Stimulated activated CD8-positive, alpha-beta memory T cell treated with anti-CD3 and anti-CD28 coated beads, Interleukin-2, amount 100 ng/mL, for 1 hour (primary cell): Measurements from ENCODE around the gene CREB3L1.

Experiments
- DNase-seq, 2 donors: peaks; one replicate each; pipeline ENCODE4 v3.0.0-alpha.2; 2020; ENCODE audit warnings: low read depth in 2 of 2

CREB3L1 gene

DNA sequence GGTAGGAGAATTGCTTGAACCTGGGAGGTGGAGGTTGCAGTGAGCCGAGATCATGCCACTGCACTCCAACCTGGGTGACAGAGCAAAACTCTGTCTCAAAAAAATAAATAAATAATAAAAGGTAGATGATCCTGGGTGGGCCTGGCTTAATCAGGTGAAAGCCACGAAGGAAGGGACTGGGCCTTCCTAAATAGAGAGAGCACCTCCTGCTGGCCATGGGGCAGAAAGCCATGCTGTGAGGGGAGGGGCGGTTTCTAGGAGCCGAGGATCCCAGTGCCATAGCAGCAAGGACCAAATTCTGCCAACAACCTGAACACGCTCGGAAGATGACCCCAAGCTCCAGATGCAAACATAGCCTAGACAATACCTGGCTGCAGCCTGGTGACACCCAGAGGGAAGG lies 45.3 kb downstream of the CREB3L1 start:
- DNase-seq = no peak

- DNase-seq = no peak
These were observed 49.5 kb downstream of the CREB3L1 start for GRCh38 chr11:46326813-46327416.

DNA sequence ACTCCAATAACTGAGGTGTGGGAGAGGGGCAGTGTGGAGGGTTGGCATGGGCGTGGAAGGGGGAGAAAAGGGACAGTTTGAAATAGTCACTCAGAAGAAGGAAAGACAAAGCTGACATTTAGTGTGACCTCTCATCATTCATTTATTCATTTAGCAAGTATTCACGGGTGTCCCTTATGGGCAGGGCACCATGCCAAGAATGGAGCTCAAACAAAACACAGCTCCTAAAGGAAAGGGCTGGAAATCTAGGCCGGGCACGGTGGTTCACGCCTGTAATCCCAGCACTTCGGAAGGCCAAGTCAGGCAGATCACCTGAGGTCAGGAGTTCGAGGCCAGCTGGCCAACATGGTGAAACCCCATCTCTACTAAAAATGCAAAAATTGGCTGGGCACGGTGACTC lies 50.4 kb downstream of the CREB3L1 start:
- no peak for DNase-seq

- no peak for DNase-seq
These were observed 52.7 kb downstream of the CREB3L1 start for GRCh38 chr11:46330154-46330553.

GRCh38 chr11:46330563-46331281 lies 53.3 kb downstream of the CREB3L1 start:
- DNase-seq = no peak

GRCh38 chr11:46331282-46331984 lies 54.0 kb downstream of the CREB3L1 start:
- DNase-seq = no peak

DNA sequence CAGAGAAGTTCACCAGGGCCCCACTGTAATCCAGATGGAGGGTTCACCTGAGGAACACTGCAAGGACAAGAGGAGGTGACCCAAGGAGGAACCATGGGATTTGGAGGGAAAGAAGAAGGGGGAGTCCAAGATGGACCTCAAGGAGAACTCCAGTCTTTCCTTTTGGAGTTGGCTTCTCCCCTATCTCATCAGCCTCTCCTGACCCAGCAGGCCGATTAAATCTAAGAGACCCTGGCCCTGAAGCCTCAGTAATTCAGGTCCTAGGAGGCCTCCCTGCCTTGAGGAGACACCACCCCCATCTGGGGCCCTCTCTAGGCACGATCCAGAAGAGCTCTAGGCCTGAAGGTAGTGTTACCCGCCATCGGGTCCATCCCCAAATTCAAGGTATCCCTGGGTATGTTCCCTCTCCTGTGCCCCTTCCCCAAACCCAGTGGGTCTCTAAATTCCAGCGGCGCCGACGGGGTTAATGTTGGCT lies 54.7 kb downstream of the CREB3L1 start:
- DNase-seq = no peak

DNA sequence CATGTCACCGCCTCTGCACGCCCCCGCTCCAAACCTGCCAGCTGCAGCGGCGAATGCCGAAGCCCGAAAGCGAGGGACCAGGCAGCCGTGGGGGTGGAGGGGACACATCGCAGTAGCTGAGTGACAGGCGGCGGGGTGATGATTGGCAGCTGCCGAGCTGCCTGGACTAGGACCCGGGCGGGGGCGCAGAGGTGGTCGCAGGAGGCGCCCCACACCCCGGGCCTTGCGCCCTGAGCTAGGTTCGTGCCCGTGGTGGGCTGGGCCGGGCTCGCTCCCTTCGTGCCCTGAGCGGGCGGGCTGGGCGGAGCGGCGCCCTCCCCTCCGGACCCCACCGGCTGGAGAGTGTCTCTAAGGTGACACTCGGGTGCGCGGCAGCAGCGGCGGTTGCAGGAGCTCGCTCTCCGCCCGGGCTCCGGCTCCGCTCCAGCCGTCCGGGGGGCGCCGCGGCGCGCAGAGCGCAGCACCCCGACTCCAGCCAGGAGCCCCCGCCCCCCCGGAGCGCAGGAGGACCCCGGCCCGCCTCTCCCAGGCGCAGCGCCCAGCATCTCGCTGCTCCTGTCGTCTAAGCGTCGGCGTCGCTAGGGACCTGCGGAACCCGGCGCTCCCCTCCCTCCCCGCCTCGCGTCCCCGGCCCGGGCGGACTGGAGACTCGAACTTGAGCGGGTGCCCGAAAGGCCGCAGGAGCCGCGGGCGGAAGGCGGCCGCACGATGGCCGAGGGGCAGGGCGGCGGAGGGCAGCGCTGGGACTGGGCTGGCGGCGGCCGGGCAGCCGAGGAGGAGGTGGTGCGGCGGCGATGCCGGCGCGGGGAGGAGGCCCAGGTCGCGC lies 55.3 kb downstream of the CREB3L1 start:
- DNase-seq = no peak

DNA sequence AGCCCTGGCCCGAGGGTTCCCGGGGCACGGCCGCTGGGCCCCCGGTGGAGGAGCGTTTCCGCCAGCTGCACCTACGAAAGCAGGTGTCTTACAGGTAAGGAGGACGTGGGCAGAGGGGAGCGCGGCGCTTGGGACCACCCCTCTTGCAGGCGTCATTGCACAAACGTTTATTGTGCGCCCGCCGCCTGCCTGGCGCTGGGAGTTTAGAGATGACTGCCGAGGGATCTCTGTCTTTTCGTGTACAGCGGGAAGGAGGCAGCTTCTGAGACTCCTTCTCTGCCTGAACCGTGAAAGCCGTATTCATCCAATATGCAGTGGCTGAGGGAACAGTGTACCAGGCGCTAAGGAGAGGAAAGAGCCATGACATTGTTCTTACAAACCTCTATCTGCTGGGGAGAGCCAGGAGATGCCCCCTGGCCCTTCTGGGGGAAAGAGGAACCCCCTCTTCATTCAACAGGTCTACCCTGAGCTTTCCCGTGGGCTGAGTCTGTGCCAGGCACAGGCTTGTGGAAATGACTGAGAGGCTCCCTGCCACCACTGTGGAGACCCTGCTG lies 56.0 kb downstream of the CREB3L1 start:
- no peak for DNase-seq

- no peak for DNase-seq
These were observed 56.7 kb downstream of the CREB3L1 start for GRCh38 chr11:46334211-46334610.

- no peak for DNase-seq
These were observed 57.8 kb downstream of the CREB3L1 start for GRCh38 chr11:46335271-46335670.

GRCh38 chr11:46335890-46336562 lies 58.6 kb downstream of the CREB3L1 start:
- DNase-seq = no peak

- DNase-seq = no peak
These were observed 59.2 kb downstream of the CREB3L1 start for GRCh38 chr11:46336563-46337180.

DNA sequence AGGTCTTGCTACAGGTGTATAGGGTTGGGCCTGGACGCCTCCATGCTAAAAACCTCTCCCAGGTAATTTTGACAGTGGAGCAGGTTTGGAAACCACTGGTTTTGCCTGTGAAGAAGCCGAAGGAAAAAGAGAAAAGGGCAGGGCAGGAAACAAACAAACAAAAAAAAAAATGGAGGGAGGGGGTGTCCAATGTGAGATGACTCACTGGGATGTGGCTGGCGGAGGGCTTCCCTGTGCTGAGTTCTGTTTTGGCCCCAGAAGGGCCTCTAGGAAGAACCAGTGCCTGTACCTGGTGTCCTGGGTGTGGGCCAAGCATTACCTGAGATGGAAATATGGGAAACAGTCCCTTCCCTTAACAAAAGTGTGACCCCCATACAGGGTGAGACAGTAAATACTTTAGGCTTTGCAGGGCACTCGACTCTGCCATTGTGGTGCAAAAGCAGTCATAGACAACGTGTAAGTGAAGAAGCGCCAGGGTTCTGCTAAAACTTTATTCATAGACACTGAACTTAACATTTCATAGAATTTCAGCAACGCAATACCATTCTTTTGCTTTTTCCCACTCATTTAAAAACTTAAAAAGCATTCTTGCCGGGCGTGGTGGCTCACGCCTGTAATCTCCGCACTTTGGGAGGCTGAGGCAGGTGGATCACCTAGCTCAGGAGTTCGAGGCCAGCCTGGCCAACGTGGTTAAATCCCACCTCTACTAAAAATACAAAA lies 60.3 kb downstream of the CREB3L1 start:
- DNase-seq = no peak

DNA sequence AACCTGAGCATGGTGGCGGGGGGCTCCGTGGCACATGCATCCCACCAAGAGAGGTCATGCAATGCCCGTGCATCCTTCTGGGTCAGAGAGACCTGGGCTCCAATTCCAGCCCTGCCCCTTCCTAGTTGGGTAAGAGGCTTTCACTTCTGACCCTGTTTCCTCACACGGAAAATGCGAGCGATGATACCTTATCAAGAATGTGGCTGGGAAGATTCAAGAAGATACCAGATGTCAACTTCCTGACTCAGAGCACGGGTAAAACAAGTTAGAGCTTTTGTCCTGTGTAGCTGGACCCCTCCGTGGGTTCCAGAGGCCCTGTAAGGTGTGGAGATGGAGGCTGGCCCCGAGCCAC lies 61.1 kb downstream of the CREB3L1 start:
- DNase-seq = no peak

DNA sequence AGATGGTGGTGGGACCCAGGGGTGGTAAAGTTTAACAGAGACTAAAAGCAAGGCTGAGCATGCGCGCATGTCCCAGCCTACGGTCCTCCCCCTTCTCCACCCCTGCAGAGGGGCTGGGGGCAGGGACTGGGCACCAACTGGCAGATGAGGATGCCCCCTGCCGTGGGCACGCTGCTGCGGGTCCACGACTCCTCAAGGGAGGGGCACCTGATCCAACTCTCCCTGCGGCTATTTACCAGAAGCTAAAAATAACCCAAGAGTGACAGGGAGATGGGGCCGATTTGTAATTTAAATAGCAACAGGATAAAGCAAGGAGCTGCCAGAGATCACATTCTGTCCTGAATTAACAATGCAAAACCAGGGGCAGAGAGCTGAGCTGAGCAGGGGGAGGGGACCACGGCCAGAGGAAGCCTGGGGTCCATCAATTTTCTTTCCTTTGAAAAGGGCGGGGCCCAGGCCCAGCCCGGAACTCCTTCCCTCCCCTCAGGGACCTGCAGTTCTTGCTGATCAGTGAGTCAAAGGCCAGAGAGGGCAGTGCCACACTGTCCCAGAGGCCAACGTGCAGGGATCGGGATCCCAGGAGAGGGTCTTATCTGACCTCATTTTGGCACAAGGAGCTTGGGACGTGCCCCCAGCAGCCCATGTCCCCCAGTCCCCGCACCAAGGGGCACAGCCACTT lies 61.7 kb downstream of the CREB3L1 start:
- DNase-seq = no peak

DNA sequence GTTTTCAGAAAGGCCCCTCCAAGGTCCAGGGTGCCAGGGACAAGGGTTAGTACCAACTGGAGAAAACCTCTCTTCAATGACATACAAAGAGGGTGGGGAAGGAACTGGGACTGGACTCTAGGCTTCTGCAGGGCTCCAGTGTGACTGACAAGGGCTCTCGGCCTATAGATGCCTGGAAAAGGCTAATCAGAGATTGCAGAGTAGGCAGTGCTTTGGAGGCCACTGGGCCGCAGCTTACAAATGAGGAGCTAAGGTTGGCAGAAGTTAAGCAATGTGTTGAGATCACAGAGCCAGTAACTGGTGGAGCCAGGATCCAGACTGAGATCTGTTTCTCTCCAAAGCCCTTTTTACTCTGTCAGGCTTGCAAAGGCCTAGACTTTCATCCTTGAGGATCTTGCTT lies 62.4 kb downstream of the CREB3L1 start:
- no peak for DNase-seq

GRCh38 chr11:46341454-46341853 lies 64.0 kb downstream of the CREB3L1 start:
- DNase-seq = no peak

DNA sequence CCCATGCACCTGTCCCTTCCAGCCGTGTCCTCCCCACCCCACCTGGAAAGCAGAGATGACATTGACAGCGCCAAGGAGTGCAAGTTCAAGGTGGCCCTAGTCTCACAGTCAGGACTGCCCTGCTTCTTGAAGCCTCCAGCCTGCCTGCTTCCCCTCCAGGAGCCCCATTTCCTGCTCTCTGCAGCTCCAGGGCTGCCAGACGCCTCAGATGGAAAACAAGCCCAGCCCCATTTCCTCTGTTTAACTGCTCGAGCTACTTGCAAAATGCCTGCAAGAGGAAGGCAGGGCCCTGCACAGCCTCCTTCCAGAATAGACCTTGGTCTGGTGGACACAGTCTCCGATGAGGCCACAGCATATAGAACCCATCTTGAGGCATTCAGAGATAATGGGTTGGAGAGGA lies 64.8 kb downstream of the CREB3L1 start:
- no peak for DNase-seq

DNA sequence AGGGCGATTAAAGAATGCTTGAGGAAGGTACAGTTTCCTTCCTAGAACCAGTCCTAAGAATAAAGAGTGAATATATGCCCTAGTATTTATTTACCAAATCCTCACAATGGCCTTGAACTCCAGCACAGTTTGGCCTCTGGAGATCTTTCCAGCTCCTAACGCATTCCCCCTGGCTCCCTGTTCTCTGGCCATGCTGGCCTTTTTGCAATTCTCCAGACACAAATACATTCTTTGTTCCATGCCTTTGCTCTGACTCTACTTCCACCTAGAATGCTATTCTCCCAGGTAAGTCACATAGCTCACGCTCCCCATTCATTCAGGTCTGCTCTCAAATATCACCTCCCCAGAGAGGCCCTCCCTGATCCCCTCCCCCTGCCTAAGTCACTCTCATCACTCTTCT lies 66.1 kb downstream of the CREB3L1 start:
- DNase-seq = no peak
